PC-3 (cell line): ENCODE measurements around the gene ZNF319. TPM values are rescaled to one million over a fixed set of nuclear protein-coding genes. Genes with fewer than 3 reads are reported as not detected.

Experiments
- ATAC-seq: fragments of 200-7000 bp; cut with Tn5 transposase; 2 replicates; pipeline ENCODE4 v1.9.1; 2020; ENCODE audit warnings: mild to moderate bottlenecking, moderate library complexity
- BruUV-seq: library from RNA; stranded (reverse); fragments of 400-500 nt; replicated peaks from 2 replicates; lab custom pipeline; 2021; lab: Mats Ljungman, UMichigan
- CTCF ChIA-PET: fragments of 300-600 bp; sonication (Branson Sonifier 250); formaldehyde crosslinking; loops from one replicate; lab custom pipeline; 2022; ENCODE audit warnings: antibody characterized with exemption; lab: Charles Lee
- POLR2A ChIA-PET: fragments of 300-600 bp; sonication (Branson Sonifier 250); formaldehyde crosslinking; loops from one replicate; lab custom pipeline; 2022; ENCODE audit warnings: antibody characterized with exemption; ENCODE audit not compliant: unreplicated experiment; lab: Charles Lee
- DNase-seq: peaks from one replicate; pipeline ENCODE4 v3.0.0-alpha.2; 2015
- H2AFZ ChIP-seq: fragments of 300-600 bp; sonication (generic); 2 replicates; pipeline ENCODE4 v1.6.0; 2016; ENCODE audit warnings: antibody characterized with exemption, low read length
- H3F3A ChIP-seq: fragments of 300-600 bp; sonication (generic); one replicate; pipeline ENCODE4 v1.6.0; 2017; ENCODE audit warnings: antibody characterized with exemption, low read length, control low read depth, mild to moderate bottlenecking; ENCODE audit not compliant: unreplicated experiment
- H3K27ac ChIP-seq: fragments of 300-600 bp; sonication (generic); 2 replicates; pipeline ENCODE4 v1.5.1; 2016; ENCODE audit warnings: mild to moderate bottlenecking, low read length
- H3K27me3 ChIP-seq: fragments of 300-600 bp; sonication (generic); 2 replicates; pipeline ENCODE4 v1.6.1; 2016; ENCODE audit warnings: low read length, mixed read lengths
- H3K36me3 ChIP-seq: fragments of 300-600 bp; sonication (generic); 2 replicates; pipeline ENCODE4 v1.6.1; 2016; ENCODE audit warnings: low read depth, mixed run types, low read length, mixed read lengths
- H3K4me1 ChIP-seq: fragments of 300-600 bp; sonication (generic); 2 replicates; pipeline ENCODE4 v1.5.1; 2016; ENCODE audit warnings: low read length; ENCODE audit not compliant: insufficient read depth
- H3K4me2 ChIP-seq: fragments of 300-600 bp; sonication (generic); 2 replicates; pipeline ENCODE4 v1.6.0; 2016; ENCODE audit warnings: low read length
- H3K4me3 ChIP-seq: fragments of 300-600 bp; sonication (generic); 2 replicates; pipeline ENCODE4 v1.5.1; 2016; ENCODE audit warnings: mild to moderate bottlenecking, low read length, mixed read lengths
- H3K79me2 ChIP-seq: fragments of 300-600 bp; sonication (generic); 2 replicates; pipeline ENCODE4 v1.6.1; 2017; ENCODE audit warnings: low read length, mixed read lengths
- H3K9ac ChIP-seq: fragments of 300-600 bp; sonication (generic); 2 replicates; pipeline ENCODE4 v1.6.0; 2016; ENCODE audit warnings: mild to moderate bottlenecking, low read length
- H3K9me2 ChIP-seq: fragments of 300-600 bp; sonication (generic); replicated peaks from 2 replicates; pipeline ENCODE4 v1.6.1; 2016; ENCODE audit warnings: mixed run types, low read length, mixed read lengths
- H3K9me3 ChIP-seq: fragments of 300-600 bp; sonication (generic); 2 replicates; pipeline ENCODE4 v1.6.1; 2016; ENCODE audit warnings: low read length, mixed read lengths
- H4K20me1 ChIP-seq: fragments of 300-600 bp; sonication (generic); 2 replicates; pipeline ENCODE4 v1.6.1; 2016; ENCODE audit warnings: low read length, mixed read lengths
- CTCF ChIP-seq: fragments of 300-600 bp; sonication (generic); conservative IDR thresholded peaks from 2 replicates; pipeline ENCODE4 v1.5.1; 2017; ENCODE audit warnings: antibody characterized with exemption, low read depth, mild to moderate bottlenecking, low read length
- EZH2 ChIP-seq: fragments of 300-600 bp; sonication (generic); IDR thresholded peaks from one replicate; pipeline ENCODE4 v1.6.1; 2017; ENCODE audit warnings: antibody characterized with exemption, mild to moderate bottlenecking, low read length; ENCODE audit not compliant: unreplicated experiment
- EZH2phosphoT487 ChIP-seq: fragments of 300-600 bp; sonication (generic); IDR thresholded peaks from 2 replicates; pipeline ENCODE4 v1.6.1; 2018; ENCODE audit warnings: mild to moderate bottlenecking, antibody characterized with exemption, low read length, borderline replicate concordance
- intact Hi-C: fragments of 100-400 bp; cut with micrococcal nuclease; formaldehyde crosslinking; loops from 2 replicates; pipeline ENCODE4 v1.9.0; 2023
- total RNA-seq: library from RNA; depleted of rRNA; stranded (reverse); fragments of >200 nt; gene quantifications from 2 replicates; pipeline ENCODE4 v1.2.3, GENCODE V29; 2014

ZNF319 gene
- total RNA-seq, 1 experiment from 2014 or later: 2.2 TPM

GRCh38 chr16:58031016-58031800, 30.7 kb upstream of the ZNF319 start:
- DNase-seq (no peak), ATAC-seq (no peak)
- Histone ChIP-seq H3K27me3 (no peaks in the 10 kb centered on the region), H4K20me1 (no peaks in the 10 kb centered on the region), H3K4me1 (peaks cover 6% of the 10 kb centered on the region; the same call in 1 of the 2 replicates), H3K9ac (no peak overlapping the region), H3K4me3 (no peak overlapping the region), H3K4me2 (no peak overlapping the region), H3K27ac (no peak overlapping the region), H3K9me3 (no peaks in the 10 kb centered on the region), H3K36me3 (no peaks in the 10 kb centered on the region), H3F3A (no peaks in the 10 kb centered on the region), H3K79me2 (no peaks in the 10 kb centered on the region), H3K9me2 (no peaks in the 10 kb centered on the region), H2AFZ (no peak overlapping the region)
- POLR2A ChIA-PET: no interaction called here
- intact Hi-C loops: no loop called here
- TF ChIP-seq CTCF: no peak
- no peak for TF ChIP-seq EZH2
- no peak for TF ChIP-seq EZH2phosphoT487
- CTCF ChIA-PET: no interaction called here
- no TSS peak for BruUV-seq

GRCh38 chr16:58030136-58030840, 29.8 kb upstream of the ZNF319 start:
- no peak for TF ChIP-seq CTCF
- TF ChIP-seq EZH2: no peak
- TF ChIP-seq EZH2phosphoT487: no peak
- Histone ChIP-seq H3K4me1 (peaks cover 6% of the 10 kb centered on the region; the same call in 1 of the 2 replicates), H3K4me2 (no peak overlapping the region), H3K9ac (no peak overlapping the region), H3F3A (no peaks in the 10 kb centered on the region), H3K9me2 (no peaks in the 10 kb centered on the region), H2AFZ (no peak overlapping the region), H3K36me3 (no peaks in the 10 kb centered on the region), H3K9me3 (no peaks in the 10 kb centered on the region), H3K27ac (no peak overlapping the region), H4K20me1 (no peaks in the 10 kb centered on the region), H3K79me2 (no peaks in the 10 kb centered on the region), H3K4me3 (no peak overlapping the region), H3K27me3 (no peaks in the 10 kb centered on the region)
- POLR2A ChIA-PET: no interaction called here
- intact Hi-C loops: no loop called here
- no TSS peak for BruUV-seq
- ATAC-seq (no peak), DNase-seq (no peak)
- CTCF ChIA-PET: no interaction called here
